ENCODE results near the gene MRPL44. TPM values are rescaled to one million over a fixed set of nuclear protein-coding genes. Genes with fewer than 3 reads are reported as not detected.

Gene MRPL44
- total RNA-seq, 3 donors from 2014 or later (not counting 1 experiment from before 2014, with no cell fraction given) = 27.6 to 35.1 (median 31.0) TPM

- H3K4me1 Mint-ChIP-seq = peaks cover 38 to 39% of the 10 kb centered on the region in 2 donors
- no peak overlapping the region for H3K27ac Mint-ChIP-seq
- H3K4me3 Mint-ChIP-seq = no peak overlapping the region
- H3K27ac ChIP-seq (ENCODE audit: low read length) = no peak overlapping the region
- no peak for DNase-seq
- peaks cover 4% of the 10 kb centered on the region for H3K4me1 ChIP-seq (ENCODE audit: control insufficient read depth, insufficient read depth, low read length)
- no peaks in the 10 kb centered on the region for H3K36me3 Mint-ChIP-seq
- peaks cover 16% of the 10 kb centered on the region for H3K36me3 ChIP-seq (ENCODE audit: control insufficient read depth, insufficient read depth, low read length)
- no peaks in the 10 kb centered on the region for H3K9me3 Mint-ChIP-seq
- intact Hi-C loops (cut with micrococcal nuclease) = no loop called here
- no peaks in the 10 kb centered on the region for H3K27me3 ChIP-seq (ENCODE audit: control insufficient read depth, insufficient read depth, low read length)
- no peaks in the 10 kb centered on the region for H3K27me3 Mint-ChIP-seq (ENCODE audit: low read depth in 2 of 2)
- TF ChIP-seq CTCF (IDR thresholded peaks at IDR 0.05) = no peak
- no peak overlapping the region for H3K4me3 ChIP-seq (ENCODE audit: low read length)
- no peak for ATAC-seq
- no peaks in the 10 kb centered on the region for H3K9me3 ChIP-seq (ENCODE audit: control insufficient read depth, insufficient read depth, low read length)
These were observed 42.9 kb upstream of the MRPL44 start for GRCh38 chr2:223914324-223914723.

GRCh38 chr2:223915071-223915470, 42.2 kb upstream of the MRPL44 start:
- no peak overlapping the region for H3K4me3 Mint-ChIP-seq
- intact Hi-C loops (cut with micrococcal nuclease) = no loop called here
- WGBS (ENCODE audit: insufficient coverage) = 88% methylated on average over 2 of the region's 3 CpGs
- TF ChIP-seq CTCF (IDR thresholded peaks at IDR 0.05) = no peak
- H3K9me3 Mint-ChIP-seq = no peaks in the 10 kb centered on the region
- no peaks in the 10 kb centered on the region for H3K27me3 Mint-ChIP-seq (ENCODE audit: low read depth in 2 of 2)
- peaks cover 34 to 37% of the 10 kb centered on the region in 2 donors for H3K4me1 Mint-ChIP-seq
- Histone ChIP-seq H3K9me3 (ENCODE audit: control insufficient read depth, insufficient read depth, low read length) (no peaks in the 10 kb centered on the region), H3K27me3 (ENCODE audit: control insufficient read depth, insufficient read depth, low read length) (no peaks in the 10 kb centered on the region), H3K36me3 (ENCODE audit: control insufficient read depth, insufficient read depth, low read length) (peaks cover 13% of the 10 kb centered on the region), H3K4me3 (ENCODE audit: low read length) (no peak overlapping the region), H3K27ac (ENCODE audit: low read length) (no peak overlapping the region), H3K4me1 (ENCODE audit: control insufficient read depth, insufficient read depth, low read length) (peaks cover 4% of the 10 kb centered on the region)
- ATAC-seq (no peak), DNase-seq (no peak)
- no peaks in the 10 kb centered on the region for H3K36me3 Mint-ChIP-seq
- H3K27ac Mint-ChIP-seq = peak overlapping the region in 1 of 2 donors; percentile 9

GRCh38 chr2:223916181-223916920, 40.9 kb upstream of the MRPL44 start:
- Mint-ChIP-seq H3K4me1 (peaks cover 35 to 40% of the 10 kb centered on the region in 2 donors), H3K27ac (peak overlapping the region in 1 of 2 donors; percentile 29), H3K36me3 (no peaks in the 10 kb centered on the region), H3K27me3 (ENCODE audit: low read depth in 2 of 2) (no peaks in the 10 kb centered on the region), H3K4me3 (no peak overlapping the region), H3K9me3 (no peaks in the 10 kb centered on the region)
- Histone ChIP-seq H3K9me3 (ENCODE audit: control insufficient read depth, insufficient read depth, low read length) (no peaks in the 10 kb centered on the region), H3K27ac (ENCODE audit: low read length) (no peak overlapping the region), H3K36me3 (ENCODE audit: control insufficient read depth, insufficient read depth, low read length) (peaks cover 10% of the 10 kb centered on the region), H3K4me1 (ENCODE audit: control insufficient read depth, insufficient read depth, low read length) (peaks cover 4% of the 10 kb centered on the region), H3K27me3 (ENCODE audit: control insufficient read depth, insufficient read depth, low read length) (no peaks in the 10 kb centered on the region), H3K4me3 (ENCODE audit: low read length) (no peak overlapping the region)
- DNase-seq (no peak), ATAC-seq (no peak)
- intact Hi-C loops (cut with micrococcal nuclease) = no loop called here
- WGBS (ENCODE audit: insufficient coverage) = 97% methylated on average over 6 of the region's 8 CpGs
- TF ChIP-seq CTCF (IDR thresholded peaks at IDR 0.05) = no peak

- H3K4me3 Mint-ChIP-seq = no peak overlapping the region
- Histone ChIP-seq H3K9me3 (ENCODE audit: control insufficient read depth, insufficient read depth, low read length) (no peaks in the 10 kb centered on the region), H3K27me3 (ENCODE audit: control insufficient read depth, insufficient read depth, low read length) (no peaks in the 10 kb centered on the region), H3K4me3 (ENCODE audit: low read length) (no peak overlapping the region), H3K27ac (ENCODE audit: low read length) (no peak overlapping the region), H3K36me3 (ENCODE audit: control insufficient read depth, insufficient read depth, low read length) (peaks cover 8% of the 10 kb centered on the region), H3K4me1 (ENCODE audit: control insufficient read depth, insufficient read depth, low read length) (peaks cover 4% of the 10 kb centered on the region)
- H3K4me1 Mint-ChIP-seq = peaks cover 47 to 52% of the 10 kb centered on the region in 2 donors
- no peak overlapping the region for H3K27ac Mint-ChIP-seq
- intact Hi-C loops (cut with micrococcal nuclease) = no loop called here
- no peak for TF ChIP-seq CTCF (IDR thresholded peaks at IDR 0.05)
- ATAC-seq (no peak), DNase-seq (no peak)
- H3K36me3 Mint-ChIP-seq = no peaks in the 10 kb centered on the region
- H3K27me3 Mint-ChIP-seq (ENCODE audit: low read depth in 2 of 2) = no peaks in the 10 kb centered on the region
- H3K9me3 Mint-ChIP-seq = no peaks in the 10 kb centered on the region
- 57% methylated on average over 11 of the region's 11 CpGs for WGBS (ENCODE audit: insufficient coverage)
These were observed 38.6 kb upstream of the MRPL44 start for GRCh38 chr2:223918671-223919134.

Measured in natural killer cell (primary cell).